K562 (cell line): Measurements from ENCODE around the gene EPSTI1. TPM values are rescaled to one million over a fixed set of nuclear protein-coding genes. Genes with fewer than 3 reads are reported as not detected.

Experiments used
- ATAC-seq: fragments of 200-7000 bp; cut with Tn5 transposase; 3 replicates; pipeline ENCODE4 v1.9.1; 2020; ENCODE audit warnings: moderate library complexity
- BruUV-seq: library from RNA; stranded (reverse); fragments of 400-500 nt; replicated peaks from 2 replicates; lab custom pipeline; 2021; lab: Mats Ljungman, UMichigan
- CTCF ChIA-PET: fragments of 300-600 bp; formaldehyde crosslinking; extraction: SDS; loops from one replicate; lab custom pipeline; 2021; ENCODE audit warnings: low intra/inter-chr PET ratio; lab: Yijun Ruan, JAX
- POLR2A ChIA-PET: fragments of 300-600, 350-650 bp; sonication (Branson Sonifier 250); formaldehyde crosslinking; extraction: SDS; loops from one replicate; lab custom pipeline; 2021; ENCODE audit warnings: antibody characterized with exemption, inconsistent platforms; lab: Yijun Ruan, JAX
- DNase-seq, 4 experiments: peaks; one replicate each; pipeline versions ENCODE4 v3.0.0 to v3.0.0-alpha.2; 2011 to 2018; ENCODE audit warnings: low spot score in 3 of 4, mixed read lengths in 3 of 4; ENCODE audit errors: extremely low read depth in 1 of 4
- FAIRE-seq: peaks from 2 replicates; lab custom pipeline; 2011; peaks lifted over from hg19 to GRCh38; lab: Jason Lieb, UNC
- H2AFZ ChIP-seq: 2 replicates; pipeline ENCODE4 v1.6.0; 2011; ENCODE audit warnings: low read depth, low read length, control low read depth, inconsistent platforms
- H3K27ac ChIP-seq: fragments of 200-600 bp; 3 replicates; pipeline ENCODE4 v1.8.0; 2011; ENCODE audit warnings: low read depth, mild to moderate bottlenecking, control low read depth, inconsistent platforms, low read length, moderate library complexity, mixed read lengths; ENCODE audit errors: extremely low read depth
- H3K27me3 ChIP-seq, 2 experiments: fragments of 300-600 bp in 1 of 2; 2 replicates in 1 of 2; 3 replicates in 1 of 2; pipeline versions ENCODE4 v1.6.0 to v1.8.0; 2011; ENCODE audit warnings: inconsistent platforms in 2 of 2, low read length in 2 of 2, mild to moderate bottlenecking in 1 of 2, mixed read lengths in 1 of 2, moderate library complexity in 1 of 2; ENCODE audit not compliant: control insufficient read depth in 2 of 2, insufficient read depth in 2 of 2
- H3K36me3 ChIP-seq: fragments of 300-600 bp; 3 replicates; pipeline ENCODE4 v1.8.0; 2011; ENCODE audit warnings: mild to moderate bottlenecking, low read length, inconsistent platforms; ENCODE audit not compliant: control insufficient read depth, insufficient read depth
- H3K4me1 ChIP-seq, 2 experiments: fragments of 200-600 bp in 1 of 2; replicated peaks in 1 of 2; 2 replicates in 1 of 2; 3 replicates in 1 of 2; pipeline versions ENCODE4 v1.5.1 to v1.8.0; 2011; ENCODE audit warnings: inconsistent platforms in 2 of 2, low read length in 2 of 2, mild to moderate bottlenecking in 1 of 2, mixed read lengths in 1 of 2, moderate library complexity in 1 of 2; ENCODE audit not compliant: control insufficient read depth in 2 of 2, insufficient read depth in 2 of 2
- H3K4me2 ChIP-seq: 2 replicates; pipeline ENCODE4 v1.6.1; 2011; ENCODE audit warnings: low read length, control low read depth, inconsistent platforms, mixed read lengths; ENCODE audit not compliant: insufficient read depth
- H3K4me3 ChIP-seq: fragments of 200-600 bp; sonication (generic), shearing (Covaris generic); 2 replicates; pipeline ENCODE4 v1.5.1; 2016; ENCODE audit warnings: control low read depth, inconsistent platforms
- H3K79me2 ChIP-seq: fragments of 200-600 bp; 3 replicates; pipeline ENCODE4 v1.8.0; 2011; ENCODE audit warnings: low read length, inconsistent platforms; ENCODE audit not compliant: control insufficient read depth, insufficient read depth
- H3K9ac ChIP-seq, 2 experiments: 2 replicates each; pipeline versions ENCODE4 v1.6.0 to v1.6.1; 2011; ENCODE audit warnings: low read depth in 2 of 2, low read length in 2 of 2, control low read depth in 1 of 2, inconsistent platforms in 1 of 2, mild to moderate bottlenecking in 1 of 2, mixed read lengths in 1 of 2; ENCODE audit not compliant: insufficient read depth in 1 of 2
- H3K9me1 ChIP-seq: one replicate; pipeline ENCODE4 v1.6.0; 2011; ENCODE audit warnings: inconsistent platforms, mild to moderate bottlenecking, low read length, moderate library complexity; ENCODE audit not compliant: control insufficient read depth, insufficient read depth
- H3K9me3 ChIP-seq: replicated peaks from 2 replicates; pipeline ENCODE4 v1.5.1; 2011; ENCODE audit warnings: low read depth, low read length, inconsistent platforms; ENCODE audit not compliant: control insufficient read depth, insufficient read depth
- H4K20me1 ChIP-seq: replicated peaks from 2 replicates; pipeline ENCODE4 v1.6.1; 2011; ENCODE audit warnings: low read length, inconsistent platforms, mixed read lengths; ENCODE audit not compliant: control insufficient read depth, insufficient read depth
- ARID1B ChIP-seq: fragments of 450-650 bp; IDR thresholded peaks from 2 replicates; pipeline ENCODE4 v1.6.1; 2016; ENCODE audit warnings: antibody characterized with exemption, mild to moderate bottlenecking, inconsistent platforms
- DIDO1 ChIP-seq: fragments of 450-650 bp; IDR thresholded peaks from 2 replicates; pipeline ENCODE4 v1.6.1; 2016; ENCODE audit warnings: low read depth, missing biosample characterization, missing genetic modification characterization
- HIVEP1 ChIP-seq: fragments of 250-450 bp; sonication (Bioruptor Pico); IDR thresholded peaks from 2 replicates; pipeline ENCODE4 v1.4.0; 2020; ENCODE audit warnings: mild to moderate bottlenecking
- ZBTB8A ChIP-seq: fragments of 450-650 bp; IDR thresholded peaks from 2 replicates; pipeline ENCODE4 v1.6.1; 2018; ENCODE audit warnings: mild to moderate bottlenecking, moderate library complexity; ENCODE audit not compliant: partially characterized antibody
- ZNF197 ChIP-seq: fragments of 200-800 bp; sonication (Bioruptor generic); IDR thresholded peaks from 2 replicates; pipeline ENCODE4 v1.6.1; 2016; ENCODE audit warnings: low read depth, missing genetic modification characterization, missing compliant biosample characterization
- ZNF668 ChIP-seq: fragments of 250-450 bp; sonication (Bioruptor Pico); IDR thresholded peaks from 2 replicates; pipeline ENCODE4 v1.8.0; 2022; ENCODE audit warnings: mild to moderate bottlenecking, inconsistent platforms
- ZNF79 ChIP-seq: fragments of 250-450 bp; sonication (Bioruptor Pico); IDR thresholded peaks from 2 replicates; pipeline ENCODE4 v1.4.0; 2020; ENCODE audit warnings: low read depth, mild to moderate bottlenecking, moderate library complexity
- WGBS: fragments of 100-300 bp; shearing (Covaris generic); methylation state at CpG from one replicate; pipeline ENCODE4 v1.1.6; 2016; ENCODE audit warnings: low coverage, mixed read lengths; ENCODE audit not compliant: insufficient coverage; ENCODE audit errors: missing lambda C conversion rate; 5-methylcytosine and 5-hydroxymethylcytosine counted together
- in situ Hi-C: fragments of 300-500 bp; cut with MboI; formaldehyde crosslinking; loops from 4 replicates; pipeline ENCODE4 v1.15.0; 2018; ENCODE audit warnings: inconsistent platforms, mixed read lengths
- intact Hi-C: fragments of 100-400 bp; cut with micrococcal nuclease; formaldehyde crosslinking; loops from 2 replicates; pipeline ENCODE4 v1.14.2; 2022
- polyA plus RNA-seq, 8 experiments: library from polyadenylated mRNA; depleted of rRNA in 4 of 8; stranded (reverse) in 5 of 8; unstranded in 3 of 8; fragments of >200 nt; fragmentation: Nextera tagmentation in 2 of 8; fragmentation: Illumina TruSeq in 1 of 8; extraction: Ambion mirVana in 2 of 8; extraction: Trizol in 1 of 8; gene quantifications; 2 replicates each; pipeline versions ENCODE4 v1.2.1 to v1.2.3, GENCODE V29; 2011 to 2014; ENCODE audit warnings: inconsistent platforms in 1 of 8, missing spikeins in 1 of 8
- total RNA-seq, 7 experiments: library from RNA; depleted of rRNA in 6 of 7; stranded (reverse); fragments of >200 nt in 6 of 7; fragmentation: Illumina TruSeq in 2 of 7; extraction: Trizol in 2 of 7; gene quantifications; 2 replicates each; pipeline versions ENCODE4 v1.2.1 to v1.2.3, GENCODE V29; 2011 to 2021; ENCODE audit warnings: low replicate concordance in 1 of 7
- TF ChIP-seq, protein P1 (sequence below): sonication (generic); formaldehyde crosslinking; IDR thresholded peaks from 2 replicates; pipeline ENCODE4 v1.8.0; 2022; ENCODE audit warnings: missing genetic modification reagents, mild to moderate bottlenecking, borderline replicate concordance
- TF ChIP-seq, protein P2 (sequence below), 2 experiments: fragments of 200-800 bp in 1 of 2; sonication (Bioruptor generic) in 1 of 2; sonication (generic) in 1 of 2; formaldehyde crosslinking in 1 of 2; IDR thresholded peaks in 1 of 2; conservative IDR thresholded peaks in 1 of 2; 2 replicates each; pipeline versions ENCODE4 v1.5.0 to v1.6.1; 2016 to 2020; ENCODE audit warnings: missing compliant biosample characterization in 1 of 2, missing genetic modification characterization in 1 of 2, missing genetic modification reagents in 1 of 2

EPSTI1 gene
- total and polyA plus RNA-seq, 9 of the 15 experiments (the other 6 are each of a cell fraction or from before 2014, with no cell fraction given), result 0.18 to 1.0 TPM; not detected in 7

- ATAC-seq (no peak), FAIRE-seq (no peak), DNase-seq (no peak)
- no peaks in the 10 kb centered on the region for H3K79me2 ChIP-seq
- WGBS, result 0% methylated on average over 1 of the region's 1 CpG
- POLR2A ChIA-PET, result interaction anchor here (1.0 kb wide), 1 partner anchor 15 kb away, joined by 4 read pairs; no protein-coding TSS in a partner anchor
- H3K9ac ChIP-seq, result no peak overlapping the region
- H3K27ac ChIP-seq, result no peak overlapping the region
- H3K9me3 ChIP-seq, result no peaks in the 10 kb centered on the region
- CTCF ChIA-PET, result no interaction called here
- H3K4me2 ChIP-seq, result no peak overlapping the region
- intact Hi-C loops, result no loop called here
- no peaks in the 10 kb centered on the region for H3K27me3 ChIP-seq
- BruUV-seq, result no TSS peak
- no peak overlapping the region for H2AFZ ChIP-seq
- no peaks in the 10 kb centered on the region for H4K20me1 ChIP-seq
- no peaks in the 10 kb centered on the region for H3K9me1 ChIP-seq
- no peaks in the 10 kb centered on the region for H3K4me1 ChIP-seq
- in situ Hi-C loops, result no loop called here
- no peaks in the 10 kb centered on the region for H3K36me3 ChIP-seq
- H3K4me3 ChIP-seq, result no peak overlapping the region
- no peak for TF ChIP-seq HIVEP1 (CRISPR knock-in tag)
- TF ChIP-seq ZBTB8A, result no peak
- TF ChIP-seq, protein P1, sequence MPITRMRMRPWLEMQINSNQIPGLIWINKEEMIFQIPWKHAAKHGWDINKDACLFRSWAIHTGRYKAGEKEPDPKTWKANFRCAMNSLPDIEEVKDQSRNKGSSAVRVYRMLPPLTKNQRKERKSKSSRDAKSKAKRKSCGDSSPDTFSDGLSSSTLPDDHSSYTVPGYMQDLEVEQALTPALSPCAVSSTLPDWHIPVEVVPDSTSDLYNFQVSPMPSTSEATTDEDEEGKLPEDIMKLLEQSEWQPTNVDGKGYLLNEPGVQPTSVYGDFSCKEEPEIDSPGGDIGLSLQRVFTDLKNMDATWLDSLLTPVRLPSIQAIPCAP (CRISPR knock-in tag), result no peak
- TF ChIP-seq ARID1B, result no peak
- TF ChIP-seq ZNF668 (CRISPR knock-in tag), result no peak
- TF ChIP-seq, protein P2, sequence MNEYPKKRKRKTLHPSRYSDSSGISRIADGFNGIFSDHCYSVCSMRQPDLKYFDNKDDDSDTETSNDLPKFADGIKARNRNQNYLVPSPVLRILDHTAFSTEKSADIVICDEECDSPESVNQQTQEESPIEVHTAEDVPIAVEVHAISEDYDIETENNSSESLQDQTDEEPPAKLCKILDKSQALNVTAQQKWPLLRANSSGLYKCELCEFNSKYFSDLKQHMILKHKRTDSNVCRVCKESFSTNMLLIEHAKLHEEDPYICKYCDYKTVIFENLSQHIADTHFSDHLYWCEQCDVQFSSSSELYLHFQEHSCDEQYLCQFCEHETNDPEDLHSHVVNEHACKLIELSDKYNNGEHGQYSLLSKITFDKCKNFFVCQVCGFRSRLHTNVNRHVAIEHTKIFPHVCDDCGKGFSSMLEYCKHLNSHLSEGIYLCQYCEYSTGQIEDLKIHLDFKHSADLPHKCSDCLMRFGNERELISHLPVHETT (CRISPR knock-in tag; conservative IDR thresholded peaks at IDR 0.05 in 1 of 2, IDR thresholded peaks at IDR 0.05 in 1 of 2), result no peak
- no peak for TF ChIP-seq ZNF197
- no peak for TF ChIP-seq ZNF79
- no peak for TF ChIP-seq DIDO1
Measured at GRCh38 chr13:42876270-42876714, 115.7 kb downstream of the EPSTI1 start.
